ENCODE data around the gene FOXS1. TPM values are rescaled to one million over a fixed set of nuclear protein-coding genes. Genes with fewer than 3 reads are reported as not detected.

FOXS1 gene
- total RNA-seq, 1 donor from 2014 or later: not detected

DNA sequence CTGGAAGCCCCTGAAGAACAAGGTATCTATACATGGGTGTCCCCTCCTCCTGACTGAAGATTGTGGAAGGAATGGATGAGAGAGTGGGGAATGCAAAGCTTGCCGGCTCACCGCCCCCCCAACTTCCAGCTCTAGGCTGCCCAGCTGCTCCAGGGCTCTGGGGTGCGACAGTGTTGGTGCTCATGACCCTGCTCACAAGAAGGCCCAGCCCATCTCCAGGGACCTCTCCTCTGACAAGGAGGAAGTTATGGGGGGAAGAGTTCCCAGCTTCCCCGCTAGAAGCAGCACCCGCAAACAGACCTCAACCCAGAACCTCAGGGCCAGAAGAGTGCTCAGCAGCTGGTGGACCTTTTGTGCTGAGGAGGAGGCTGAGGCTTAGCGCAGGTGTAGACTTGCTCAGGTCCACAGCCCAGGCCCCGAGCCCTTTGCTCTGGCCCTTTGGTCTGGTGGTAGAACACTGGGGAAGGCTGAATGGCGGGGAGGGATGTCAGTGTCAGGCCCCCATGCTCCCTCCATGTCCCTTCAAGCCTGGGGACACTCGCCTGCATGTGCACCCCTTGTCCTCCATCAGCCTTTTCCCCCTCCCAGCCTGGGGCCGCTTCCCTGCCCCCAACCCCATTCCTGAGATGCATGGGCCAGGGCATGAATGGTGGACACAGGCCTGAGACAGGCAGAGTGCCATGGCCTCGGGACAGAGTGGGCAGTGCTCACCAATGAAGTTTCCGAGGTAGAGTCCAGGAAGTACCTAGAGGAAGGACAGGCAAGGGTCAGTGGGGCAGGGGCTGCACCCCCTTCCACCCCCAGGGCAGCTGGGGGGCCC, 23.7 kb upstream of the FOXS1 start:
- H3K4me1 Mint-ChIP-seq (ENCODE audit: low read depth): peaks cover 9% of the 10 kb centered on the region
- H3K27ac Mint-ChIP-seq: no peak overlapping the region
- H3K4me3 Mint-ChIP-seq (ENCODE audit: low read depth): peak overlapping the region; percentile 40
- intact Hi-C loops (cut with micrococcal nuclease): no loop called here
- H3K9me3 Mint-ChIP-seq: no peaks in the 10 kb centered on the region
- no peaks in the 10 kb centered on the region for H3K36me3 Mint-ChIP-seq (ENCODE audit: low read depth)
- peaks cover 51% of the 10 kb centered on the region for H3K27me3 Mint-ChIP-seq (ENCODE audit: low read depth)
- DNase-seq (ENCODE audit: low spot score): no peak

DNA sequence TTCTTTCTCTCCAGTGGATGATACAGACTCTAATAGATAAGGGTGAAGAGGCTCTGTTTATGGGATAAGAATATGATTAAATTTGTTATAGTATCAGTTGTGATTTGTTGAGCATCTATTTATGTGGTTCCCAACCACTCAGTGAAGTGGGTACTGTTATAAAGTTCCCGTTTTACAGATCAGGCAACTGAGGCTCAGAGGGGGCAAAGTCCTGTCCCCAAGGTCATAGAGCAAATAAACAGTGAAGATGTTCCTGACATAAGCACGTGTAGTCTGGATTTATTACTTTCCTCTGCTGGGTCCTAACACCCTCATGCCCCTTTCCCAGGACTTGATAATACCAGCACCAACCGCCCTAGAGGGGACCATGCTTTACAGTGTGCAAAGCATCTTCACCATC, 20.8 kb upstream of the FOXS1 start:
- intact Hi-C loops (cut with micrococcal nuclease): no loop called here
- Mint-ChIP-seq H3K4me1 (ENCODE audit: low read depth) (peaks cover 13% of the 10 kb centered on the region), H3K4me3 (ENCODE audit: low read depth) (no peak overlapping the region)

DNA sequence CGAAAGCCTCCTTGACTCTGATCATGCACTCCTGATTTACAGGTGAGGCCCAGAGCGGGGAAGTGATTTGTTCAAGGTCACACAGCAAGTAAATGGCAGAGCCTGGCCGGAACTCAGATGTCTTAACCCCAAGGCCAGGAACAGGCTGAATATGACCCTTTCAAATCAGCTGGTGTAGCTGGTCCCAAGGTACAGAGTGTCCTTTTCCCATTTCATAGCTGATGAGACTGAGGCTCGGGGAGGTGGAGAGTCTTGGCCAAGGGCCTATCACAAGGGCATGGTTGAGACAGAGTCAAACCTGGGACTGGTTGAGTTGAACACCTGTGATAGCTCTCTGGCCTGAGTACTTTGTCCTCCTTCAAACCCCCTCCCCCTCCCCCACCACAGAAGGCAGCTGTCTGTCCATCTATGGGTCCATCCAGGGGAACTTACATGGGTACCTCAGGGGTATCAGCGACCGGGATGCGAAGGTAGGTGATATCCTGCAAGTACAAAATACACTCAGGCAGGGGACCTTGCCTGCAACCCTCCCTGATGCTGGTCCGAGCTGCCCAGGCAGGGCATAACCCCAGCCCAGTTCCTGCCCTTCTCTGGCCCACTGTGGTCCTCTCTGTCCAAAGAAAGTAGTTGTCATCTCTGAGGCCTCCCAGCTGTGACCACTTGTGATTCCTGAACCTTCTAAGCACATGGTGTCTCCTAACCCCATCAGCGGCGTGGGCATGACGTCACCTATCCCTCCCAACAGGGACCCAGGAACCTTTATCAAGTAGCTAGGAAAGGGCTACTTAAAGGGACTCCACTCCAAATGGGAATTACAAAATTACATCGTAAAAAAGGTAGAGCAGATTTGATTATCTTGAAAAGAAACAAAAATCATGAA, 19.4 kb upstream of the FOXS1 start:
- H3K27ac Mint-ChIP-seq: no peak overlapping the region
- H3K9me3 Mint-ChIP-seq: no peaks in the 10 kb centered on the region
- DNase-seq (ENCODE audit: low spot score): no peak
- H3K36me3 Mint-ChIP-seq (ENCODE audit: low read depth): no peaks in the 10 kb centered on the region
- H3K27me3 Mint-ChIP-seq (ENCODE audit: low read depth): peaks cover 43% of the 10 kb centered on the region
- H3K4me1 Mint-ChIP-seq (ENCODE audit: low read depth): peaks cover 7% of the 10 kb centered on the region
- intact Hi-C loops (cut with micrococcal nuclease): no loop called here
- H3K4me3 Mint-ChIP-seq (ENCODE audit: low read depth): no peak overlapping the region

More for the DNA sequence above, 20.8 kb upstream of the FOXS1 start:
- Mint-ChIP-seq H3K27me3 (ENCODE audit: low read depth) (peaks cover 42% of the 10 kb centered on the region), H3K9me3 (no peaks in the 10 kb centered on the region), H3K27ac (no peak overlapping the region), H3K36me3 (ENCODE audit: low read depth) (no peaks in the 10 kb centered on the region)
- DNase-seq (ENCODE audit: low spot score): no peak

DNA sequence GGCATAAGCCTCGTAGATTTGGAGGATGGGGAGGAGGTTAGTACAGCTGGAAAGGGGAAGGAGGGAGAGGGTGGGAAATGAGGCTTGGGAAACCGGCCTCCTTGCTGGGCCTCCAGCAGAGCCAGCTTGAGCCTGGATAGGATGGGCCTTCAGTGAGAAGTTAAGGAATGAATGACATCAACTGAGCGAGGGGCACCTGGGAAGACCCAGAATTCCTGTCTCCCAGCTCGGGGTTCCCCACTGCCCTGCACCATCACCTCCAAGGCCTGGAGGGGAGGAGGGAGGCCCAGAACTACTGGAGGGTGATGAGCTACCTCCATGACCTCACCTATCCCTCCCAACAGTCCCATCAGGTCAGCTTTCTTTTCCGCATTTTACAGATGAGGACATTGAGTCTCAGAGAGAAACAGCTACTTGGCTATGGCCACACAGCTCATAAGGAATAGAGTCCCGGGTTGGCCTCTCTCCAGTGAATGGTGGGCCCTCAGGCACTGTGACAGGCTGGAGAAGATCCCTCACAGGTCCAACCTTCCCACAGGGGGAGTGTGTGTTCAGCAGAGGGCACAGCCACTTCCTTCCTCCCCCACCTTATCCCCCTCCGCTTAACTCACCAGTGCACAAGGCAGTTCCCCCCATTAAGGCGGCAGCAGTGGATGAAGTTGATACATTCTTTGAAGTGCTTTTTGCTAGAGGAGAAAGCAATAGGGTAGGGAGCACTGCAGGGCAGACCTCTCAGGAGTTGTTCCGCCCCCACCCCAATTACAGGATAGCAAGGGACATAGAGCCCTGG, 18.1 kb upstream of the FOXS1 start:
- Mint-ChIP-seq H3K9me3 (no peaks in the 10 kb centered on the region), H3K4me3 (ENCODE audit: low read depth) (no peak overlapping the region)

DNA sequence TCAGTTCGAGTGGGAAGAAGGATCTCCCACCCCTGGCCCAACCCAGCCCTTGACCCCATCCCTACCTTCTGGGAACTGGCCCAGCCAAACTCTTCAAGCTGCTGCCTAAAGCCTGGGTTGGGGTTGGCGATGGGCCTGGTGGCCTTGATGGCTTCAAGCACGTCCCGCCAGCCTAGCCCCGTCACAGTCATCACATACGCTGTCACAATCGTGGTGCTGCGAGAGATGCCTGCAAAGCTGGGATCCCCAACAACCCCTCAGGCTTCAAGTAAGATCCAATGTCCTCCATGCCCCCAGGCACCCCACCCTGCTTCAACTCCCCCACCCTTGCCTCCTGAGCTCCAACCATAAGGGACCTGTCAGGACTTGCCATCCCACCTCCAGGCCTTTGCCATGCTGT, 17.1 kb upstream of the FOXS1 start:
- intact Hi-C loops (cut with micrococcal nuclease): no loop called here
- H3K36me3 Mint-ChIP-seq (ENCODE audit: low read depth): no peaks in the 10 kb centered on the region
- peaks cover 8% of the 10 kb centered on the region for H3K4me1 Mint-ChIP-seq (ENCODE audit: low read depth)
- no peak overlapping the region for H3K27ac Mint-ChIP-seq
- H3K27me3 Mint-ChIP-seq (ENCODE audit: low read depth): peaks cover 41% of the 10 kb centered on the region
- DNase-seq (ENCODE audit: low spot score): no peak
- no peak overlapping the region for H3K4me3 Mint-ChIP-seq (ENCODE audit: low read depth)
- no peaks in the 10 kb centered on the region for H3K9me3 Mint-ChIP-seq

More for the DNA sequence above, 18.1 kb upstream of the FOXS1 start:
- no peak for DNase-seq (ENCODE audit: low spot score)
- Mint-ChIP-seq H3K27ac (no peak overlapping the region), H3K27me3 (ENCODE audit: low read depth) (peaks cover 40% of the 10 kb centered on the region), H3K4me1 (ENCODE audit: low read depth) (peaks cover 7% of the 10 kb centered on the region), H3K36me3 (ENCODE audit: low read depth) (no peaks in the 10 kb centered on the region)
- intact Hi-C loops (cut with micrococcal nuclease): no loop called here

DNA sequence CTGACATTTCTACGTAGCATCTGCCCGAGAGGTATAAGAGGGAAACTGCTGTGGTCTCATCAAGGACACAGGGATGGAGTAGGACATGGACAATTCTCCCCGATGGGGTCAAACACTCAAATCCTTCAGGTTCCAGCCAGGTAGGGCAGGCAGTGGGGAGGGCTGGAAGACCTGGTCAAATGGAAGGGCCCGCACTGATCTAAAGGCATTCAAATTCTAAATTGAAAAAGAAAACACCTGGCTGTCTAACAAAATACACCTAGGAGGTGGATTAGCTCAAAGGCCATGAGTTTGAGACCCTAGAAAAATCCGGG, 16.7 kb upstream of the FOXS1 start:
- Mint-ChIP-seq H3K36me3 (ENCODE audit: low read depth) (no peaks in the 10 kb centered on the region), H3K4me1 (ENCODE audit: low read depth) (peaks cover 8% of the 10 kb centered on the region), H3K4me3 (ENCODE audit: low read depth) (peak overlapping the region; percentile 56), H3K9me3 (no peaks in the 10 kb centered on the region), H3K27ac (no peak overlapping the region), H3K27me3 (ENCODE audit: low read depth) (peaks cover 40% of the 10 kb centered on the region)
- intact Hi-C loops (cut with micrococcal nuclease): no loop called here
- DNase-seq (ENCODE audit: low spot score): no peak

DNA sequence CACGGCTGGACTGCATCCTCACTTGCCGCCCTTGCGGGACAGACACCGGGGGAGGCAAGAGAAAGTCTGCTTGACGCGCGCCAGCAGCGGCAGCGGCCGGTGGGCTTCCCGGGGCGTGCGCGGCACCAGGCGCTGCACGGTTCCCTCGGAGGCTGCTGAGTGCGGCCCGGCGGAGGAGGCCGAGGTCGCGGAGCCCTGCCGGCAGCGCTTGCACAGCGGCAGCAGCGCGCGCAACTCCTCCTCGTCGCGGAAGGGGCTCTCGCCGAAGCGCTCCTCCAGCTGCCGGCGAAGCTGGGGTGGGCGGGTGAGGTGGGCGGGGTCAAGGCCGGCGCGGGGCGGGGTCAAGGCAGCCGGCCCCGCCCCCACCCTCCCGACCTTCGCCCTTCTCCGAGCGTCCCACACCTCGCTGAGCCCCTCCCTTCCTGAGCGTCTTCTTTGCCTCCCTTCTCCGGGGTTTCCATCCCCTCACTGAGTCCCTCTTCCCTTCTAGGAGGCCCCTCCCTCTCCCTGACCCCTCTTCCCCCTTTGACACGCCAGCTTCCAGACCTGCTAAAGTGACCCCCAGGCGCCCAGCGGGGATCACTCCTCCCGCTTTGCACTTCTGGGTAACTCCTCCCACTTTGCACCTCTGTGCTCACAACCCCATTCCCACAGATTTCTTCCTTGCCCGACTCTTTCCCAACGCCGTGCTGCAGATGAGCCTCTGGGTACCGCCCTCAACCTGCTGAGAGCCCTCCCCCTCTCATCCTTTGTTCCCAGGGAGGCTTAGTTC, 16.2 kb upstream of the FOXS1 start:
- intact Hi-C loops (cut with micrococcal nuclease): no loop called here
- Mint-ChIP-seq H3K4me3 (ENCODE audit: low read depth) (peak overlapping the region; percentile 56), H3K4me1 (ENCODE audit: low read depth) (peaks cover 8% of the 10 kb centered on the region), H3K27ac (no peak overlapping the region), H3K27me3 (ENCODE audit: low read depth) (peaks cover 37% of the 10 kb centered on the region), H3K9me3 (no peaks in the 10 kb centered on the region), H3K36me3 (ENCODE audit: low read depth) (no peaks in the 10 kb centered on the region)
- DNase-seq (ENCODE audit: low spot score): peak; percentile 56

DNA sequence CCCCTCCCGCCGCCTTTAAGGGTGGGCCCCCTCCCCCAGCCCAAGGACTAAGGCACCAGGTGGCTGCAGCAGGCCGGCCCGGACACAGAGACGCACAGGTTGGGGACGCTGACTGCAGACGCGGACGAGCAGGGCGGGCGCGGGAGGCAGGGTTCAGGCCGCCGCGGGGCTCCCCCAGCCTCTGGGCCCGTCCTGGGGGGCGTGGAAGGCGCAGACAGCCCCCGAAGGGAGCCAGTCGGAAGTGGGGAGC, 15.7 kb upstream of the FOXS1 start:
- Mint-ChIP-seq H3K9me3 (no peaks in the 10 kb centered on the region), H3K4me1 (ENCODE audit: low read depth) (peaks cover 8% of the 10 kb centered on the region), H3K27ac (no peak overlapping the region), H3K27me3 (ENCODE audit: low read depth) (peaks cover 37% of the 10 kb centered on the region), H3K36me3 (ENCODE audit: low read depth) (no peaks in the 10 kb centered on the region), H3K4me3 (ENCODE audit: low read depth) (peak overlapping the region; percentile 17)
- intact Hi-C loops (cut with micrococcal nuclease): no loop called here
- no peak for DNase-seq (ENCODE audit: low spot score)

DNA sequence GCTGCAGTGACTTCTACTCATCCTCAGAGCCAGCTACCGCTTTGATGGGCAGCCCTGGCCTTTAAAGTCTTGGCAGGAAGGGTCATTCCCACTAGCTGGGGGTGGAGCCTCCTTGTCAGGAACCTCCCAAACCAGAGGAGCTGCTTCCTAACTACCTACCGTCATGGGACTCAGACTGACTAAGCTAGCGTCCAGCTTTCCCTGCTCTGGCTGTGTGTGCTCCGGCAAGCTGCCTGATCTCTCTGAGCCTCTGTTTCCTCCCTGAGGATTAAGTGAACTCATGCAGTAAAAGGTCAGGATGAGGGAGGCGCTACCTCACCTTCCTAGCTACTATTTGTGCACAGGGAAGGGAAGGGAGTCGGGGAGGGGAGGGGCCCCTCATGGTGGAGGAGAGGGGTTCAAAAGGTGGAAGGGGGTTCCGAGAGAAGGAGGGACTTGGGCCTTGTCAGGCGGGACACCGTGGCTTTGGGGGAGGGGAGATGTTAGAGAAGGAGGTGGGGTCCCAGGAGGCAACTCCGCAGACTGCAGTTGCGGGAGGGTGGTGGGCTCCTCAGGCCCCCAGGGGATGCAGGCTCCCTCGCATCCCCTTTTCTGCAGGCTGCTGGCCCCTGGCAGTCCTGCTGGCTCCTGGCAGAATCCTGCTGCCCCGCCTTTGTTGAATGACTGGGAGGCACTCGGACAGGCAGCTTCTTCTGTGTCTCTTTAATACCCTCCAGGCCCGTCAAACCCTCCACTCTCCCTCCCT, 15.2 kb upstream of the FOXS1 start:
- Mint-ChIP-seq H3K27me3 (ENCODE audit: low read depth) (peaks cover 37% of the 10 kb centered on the region), H3K36me3 (ENCODE audit: low read depth) (no peaks in the 10 kb centered on the region), H3K4me1 (ENCODE audit: low read depth) (peaks cover 8% of the 10 kb centered on the region), H3K9me3 (no peaks in the 10 kb centered on the region), H3K27ac (no peak overlapping the region), H3K4me3 (ENCODE audit: low read depth) (peak overlapping the region; percentile 17)
- DNase-seq (ENCODE audit: low spot score): no peak
- intact Hi-C loops (cut with micrococcal nuclease): no loop called here

DNA sequence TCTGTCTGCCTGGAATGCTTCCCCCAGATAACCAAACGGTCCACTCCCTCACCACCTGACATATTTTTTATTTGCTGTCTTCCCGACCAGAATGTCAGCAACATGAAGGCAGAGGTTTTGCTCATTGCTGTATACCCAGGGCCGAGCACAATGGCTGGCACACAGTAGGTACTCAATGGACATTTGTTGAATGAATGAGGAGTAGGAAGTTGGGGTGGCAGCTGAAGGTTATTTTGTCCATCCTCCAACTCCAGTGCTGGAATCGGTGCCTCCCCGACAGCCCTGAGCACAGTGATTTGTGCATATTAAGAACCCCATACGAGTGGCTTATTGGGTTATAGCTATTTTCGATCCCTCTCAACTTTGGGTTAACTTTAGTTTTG, 14.6 kb upstream of the FOXS1 start:
- no peak overlapping the region for H3K4me3 Mint-ChIP-seq (ENCODE audit: low read depth)
- H3K4me1 Mint-ChIP-seq (ENCODE audit: low read depth): peaks cover 8% of the 10 kb centered on the region
- peaks cover 37% of the 10 kb centered on the region for H3K27me3 Mint-ChIP-seq (ENCODE audit: low read depth)
- H3K9me3 Mint-ChIP-seq: no peaks in the 10 kb centered on the region
- intact Hi-C loops (cut with micrococcal nuclease): no loop called here
- no peaks in the 10 kb centered on the region for H3K36me3 Mint-ChIP-seq (ENCODE audit: low read depth)
- no peak overlapping the region for H3K27ac Mint-ChIP-seq
- no peak for DNase-seq (ENCODE audit: low spot score)

DNA sequence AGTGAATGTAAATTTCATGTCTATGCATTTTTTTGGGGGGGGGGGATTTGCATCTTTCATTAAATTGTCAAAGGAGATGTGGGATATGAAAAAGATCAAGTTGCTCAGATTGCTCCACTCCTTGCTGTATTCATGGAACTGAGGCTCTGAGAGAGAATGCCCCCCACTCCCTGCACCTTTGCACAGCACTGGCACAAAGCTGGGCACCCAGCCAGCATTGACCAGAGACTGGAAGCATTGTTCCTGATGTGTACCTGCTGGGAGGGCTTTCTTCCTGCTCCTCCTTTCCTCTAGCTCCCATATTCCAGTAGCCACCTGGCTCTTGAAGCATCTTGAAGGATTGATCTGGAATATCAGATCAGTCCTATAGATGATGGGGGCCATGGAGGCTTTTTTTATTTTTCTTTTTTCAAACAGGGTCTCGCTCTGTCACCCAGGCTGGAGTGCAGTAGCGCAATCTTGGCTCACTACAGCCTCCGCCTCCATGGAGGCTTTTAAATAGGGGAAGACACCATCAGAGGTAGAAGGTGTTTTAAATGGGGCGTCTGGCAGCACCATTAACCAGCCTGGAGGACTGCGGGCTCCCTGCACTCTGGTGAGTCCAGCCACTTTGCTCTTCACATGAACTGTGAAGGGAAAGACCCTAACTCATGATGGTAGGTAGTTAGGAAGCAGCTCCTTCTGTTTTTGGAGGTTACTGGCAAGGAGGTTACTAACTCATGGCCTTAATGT, 14.0 kb upstream of the FOXS1 start:
- Mint-ChIP-seq H3K4me1 (ENCODE audit: low read depth) (peaks cover 8% of the 10 kb centered on the region), H3K9me3 (no peaks in the 10 kb centered on the region), H3K27ac (no peak overlapping the region), H3K4me3 (ENCODE audit: low read depth) (no peak overlapping the region), H3K36me3 (ENCODE audit: low read depth) (no peaks in the 10 kb centered on the region), H3K27me3 (ENCODE audit: low read depth) (peaks cover 37% of the 10 kb centered on the region)
- no peak for DNase-seq (ENCODE audit: low spot score)
- intact Hi-C loops (cut with micrococcal nuclease): no loop called here

All from activated T-helper 2 cell treated with anti-CD3 and anti-CD28 coated beads, Interferon-gamma antibody, Interleukin-2, Interleukin-4, amounts not matched to agents 10 μg/mL and 5 μg/mL and 100 μg/mL, durations not matched to agents 14 hours and 24 hours and 36 hours (primary cell).